NOMO-1 treated with DMSO at 0.1 percent for 48 hours (cell line): Measurements from ENCODE around the gene ITPR2.
"Not testable (repeated sequence)": the region's sequence is repeated elsewhere in the genome, so short reads cannot be mapped to it uniquely, and the experiment has no call there.

ENCODE experiments used
- DNase-seq: peaks from one replicate; lab custom pipeline; 2025; ENCODE audit not compliant: unreplicated experiment; lab: John Stamatoyannopoulos, UW

The ITPR2 gene

DNA sequence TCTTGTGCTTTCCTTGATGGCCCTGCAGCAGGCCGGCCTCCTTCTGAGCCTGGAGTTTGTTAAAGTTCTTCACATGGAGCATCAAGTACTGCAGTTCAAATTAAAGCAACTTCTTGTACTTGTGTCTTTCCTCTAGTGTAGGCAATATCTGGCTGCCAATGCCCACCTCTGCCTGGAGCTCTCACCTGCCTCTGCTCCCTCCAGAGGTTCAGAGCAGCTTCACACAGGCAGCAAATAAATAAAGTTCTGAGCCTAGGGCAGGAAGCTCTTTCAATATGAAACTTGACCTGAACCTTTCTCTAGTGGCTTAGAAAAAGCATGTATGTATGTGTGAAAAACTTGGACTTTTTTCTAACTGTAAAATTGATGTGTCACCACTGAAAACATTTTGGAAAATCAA lies 65.9 kb downstream of the ITPR2 start:
- DNase-seq, result no peak

DNA sequence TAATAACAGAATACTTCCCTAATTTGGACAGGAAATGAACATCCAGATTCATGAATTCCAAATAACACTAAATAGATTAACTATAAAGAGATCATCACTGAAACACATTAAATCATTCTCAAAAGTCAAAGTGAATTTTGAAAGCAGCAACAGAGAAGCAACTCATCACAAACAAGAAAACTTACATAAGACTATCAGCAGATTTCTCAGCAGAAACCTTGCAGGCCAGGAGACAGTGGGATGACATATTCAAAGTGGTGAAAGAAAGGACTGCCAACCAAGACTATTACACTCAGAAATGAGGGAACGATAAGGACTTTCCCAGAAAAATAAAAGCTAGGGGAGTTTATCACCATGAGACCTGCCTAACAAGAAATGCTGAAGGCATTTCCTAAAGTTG lies 70.8 kb downstream of the ITPR2 start:
- DNase-seq, result no peak

DNA sequence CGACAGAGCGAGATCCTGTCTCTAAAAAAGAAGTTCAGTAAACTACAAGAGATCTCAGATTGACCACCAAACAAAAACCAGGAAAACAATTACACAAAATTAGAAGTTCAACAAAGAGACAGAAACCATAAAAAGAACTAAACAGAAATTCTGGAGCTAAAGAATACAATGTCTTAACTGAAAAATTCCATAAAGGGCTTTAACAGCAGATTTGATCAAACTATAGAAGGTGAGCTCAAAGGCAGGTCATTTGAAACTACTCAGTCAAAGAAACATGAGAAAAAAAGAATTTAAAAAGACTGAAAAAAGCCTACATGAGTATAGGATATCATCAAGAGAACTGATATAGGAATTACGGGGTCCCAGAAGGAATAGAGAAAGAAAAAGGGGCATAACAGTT lies 71.2 kb downstream of the ITPR2 start:
- no peak for DNase-seq

DNA sequence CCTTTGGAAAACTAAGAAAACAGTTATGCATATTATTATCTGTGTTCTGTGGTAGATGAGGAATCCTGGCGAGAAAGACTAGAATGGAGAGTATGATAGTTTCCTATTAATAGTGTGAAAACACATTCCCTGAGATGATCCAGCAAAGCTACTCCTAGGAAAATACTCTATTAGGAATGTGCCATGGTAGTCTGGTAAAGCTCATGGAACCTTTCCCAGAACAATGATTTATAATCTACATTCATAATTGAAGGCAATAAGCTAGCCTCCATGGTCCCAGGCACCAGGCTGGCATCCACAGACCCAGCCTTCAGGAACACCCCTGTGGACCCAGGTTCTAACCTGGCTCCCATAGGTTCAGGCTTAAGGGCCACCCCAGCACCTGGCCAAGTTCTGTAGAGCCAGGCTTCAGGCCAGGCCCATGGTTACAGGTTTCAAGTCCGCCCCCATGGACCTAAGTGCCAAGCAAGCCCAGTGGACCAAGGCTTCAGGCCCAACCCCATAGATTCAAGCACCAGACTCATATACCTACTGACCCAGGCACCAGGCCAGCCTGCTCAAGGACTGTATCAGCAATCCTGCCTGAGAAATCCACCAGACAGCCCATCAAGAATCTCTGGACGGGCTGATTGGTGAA lies 72.2 kb downstream of the ITPR2 start:
- DNase-seq, result no peak

DNA sequence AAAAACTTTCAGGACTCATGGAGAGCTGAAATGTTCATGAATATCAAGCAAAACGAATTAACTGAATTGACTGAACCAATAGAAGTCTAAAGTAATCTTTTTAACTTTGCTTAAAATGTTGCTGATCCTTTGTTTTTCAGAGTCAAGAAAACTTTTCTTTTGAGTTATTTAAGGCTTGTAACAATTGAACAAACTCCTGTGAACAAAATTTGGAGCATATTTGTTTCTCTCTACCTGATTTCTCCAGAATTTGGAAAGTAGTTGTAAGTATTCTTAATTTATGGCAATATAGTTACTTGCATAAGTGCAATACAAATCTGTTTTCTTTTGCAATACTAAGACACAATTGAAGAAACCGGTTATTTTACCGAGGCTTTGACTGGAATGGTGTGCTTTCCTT lies 77.6 kb downstream of the ITPR2 start:
- DNase-seq, result not testable (repeated sequence)

DNA sequence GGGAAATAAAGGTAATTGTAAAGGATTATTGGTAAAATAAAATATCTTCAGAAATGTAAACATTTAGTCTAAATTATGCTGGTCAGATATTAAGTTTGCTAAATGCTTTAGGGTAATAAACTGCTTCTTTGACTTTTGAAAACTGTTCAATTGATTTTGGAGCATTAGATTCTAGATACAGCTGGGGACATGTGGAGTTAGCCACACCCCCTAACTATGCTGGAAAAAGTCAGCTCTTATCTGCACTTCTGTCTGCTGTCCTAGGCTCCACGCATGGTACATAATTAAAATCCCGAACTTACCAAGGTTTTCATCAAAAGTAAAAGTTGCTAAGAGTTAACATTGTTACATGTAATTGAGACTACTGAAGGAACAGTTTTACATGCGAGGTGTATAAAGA lies 78.8 kb downstream of the ITPR2 start:
- no peak for DNase-seq

DNA sequence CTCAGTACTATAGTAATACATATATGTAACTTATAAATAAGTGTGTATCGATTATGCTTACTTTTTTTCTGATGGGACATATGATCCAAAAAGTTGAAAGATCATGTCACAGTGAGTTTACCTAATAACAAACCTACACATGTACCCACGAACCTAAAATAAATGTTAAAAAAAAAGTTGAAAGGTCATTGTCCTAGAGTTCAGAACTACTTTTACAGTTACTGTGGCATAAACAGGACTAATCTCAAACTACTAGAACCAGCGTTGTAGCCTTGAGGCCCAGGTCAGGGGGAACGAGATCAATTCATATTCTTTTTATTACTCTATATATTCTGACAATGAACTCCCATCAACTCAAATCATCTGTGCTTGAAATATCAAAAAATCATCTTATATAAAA lies 81.8 kb downstream of the ITPR2 start:
- DNase-seq, result no peak

DNA sequence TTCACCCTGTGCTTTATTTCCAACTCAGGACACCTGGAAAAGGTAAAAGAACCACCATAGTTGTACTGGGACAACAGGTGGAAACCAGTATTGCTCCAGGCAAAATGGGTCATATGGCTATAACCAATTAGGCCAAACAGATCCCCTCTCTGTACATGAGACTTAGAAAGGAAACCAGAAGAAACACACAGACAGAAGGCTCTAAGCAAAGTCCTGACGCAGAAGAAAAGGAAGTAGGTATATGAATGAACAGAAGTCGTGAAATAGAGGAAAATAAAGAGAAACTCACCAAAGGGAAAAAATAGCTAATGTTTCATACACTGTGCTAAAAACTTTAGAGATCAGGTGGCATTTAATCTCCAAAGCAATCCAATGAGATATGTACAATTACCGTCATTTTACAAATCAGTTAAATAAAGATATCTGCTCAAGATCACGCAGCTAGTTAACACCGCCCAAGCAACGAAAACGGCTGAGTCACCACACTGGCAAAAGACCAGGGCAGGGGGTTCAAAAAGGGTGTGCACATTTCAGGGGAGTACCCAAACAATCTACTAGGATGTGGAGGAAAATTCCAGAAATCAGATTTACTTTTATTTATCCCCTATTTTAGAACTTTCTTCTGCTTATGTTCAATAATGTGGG lies 82.3 kb downstream of the ITPR2 start:
- peak; percentile 64 for DNase-seq

DNA sequence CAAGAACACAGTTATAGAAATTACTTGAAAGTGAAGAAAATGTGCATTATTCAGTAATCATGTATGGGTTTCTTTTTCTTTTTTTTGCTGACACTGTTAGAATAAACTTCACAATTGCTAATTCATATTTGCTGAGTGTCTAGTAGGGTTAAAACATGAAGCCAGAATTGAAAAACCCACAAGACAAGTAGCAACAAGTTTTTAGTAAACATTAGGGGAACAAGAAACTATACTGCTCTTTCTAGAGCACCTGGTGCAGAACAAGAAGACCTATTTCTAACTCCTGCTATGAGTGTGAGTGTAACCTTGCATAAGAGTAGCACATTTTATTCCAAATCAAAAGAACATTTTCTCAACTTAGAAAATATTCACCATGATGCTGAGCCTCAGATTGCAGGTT lies 83.2 kb downstream of the ITPR2 start:
- DNase-seq, result peak; percentile 26

DNA sequence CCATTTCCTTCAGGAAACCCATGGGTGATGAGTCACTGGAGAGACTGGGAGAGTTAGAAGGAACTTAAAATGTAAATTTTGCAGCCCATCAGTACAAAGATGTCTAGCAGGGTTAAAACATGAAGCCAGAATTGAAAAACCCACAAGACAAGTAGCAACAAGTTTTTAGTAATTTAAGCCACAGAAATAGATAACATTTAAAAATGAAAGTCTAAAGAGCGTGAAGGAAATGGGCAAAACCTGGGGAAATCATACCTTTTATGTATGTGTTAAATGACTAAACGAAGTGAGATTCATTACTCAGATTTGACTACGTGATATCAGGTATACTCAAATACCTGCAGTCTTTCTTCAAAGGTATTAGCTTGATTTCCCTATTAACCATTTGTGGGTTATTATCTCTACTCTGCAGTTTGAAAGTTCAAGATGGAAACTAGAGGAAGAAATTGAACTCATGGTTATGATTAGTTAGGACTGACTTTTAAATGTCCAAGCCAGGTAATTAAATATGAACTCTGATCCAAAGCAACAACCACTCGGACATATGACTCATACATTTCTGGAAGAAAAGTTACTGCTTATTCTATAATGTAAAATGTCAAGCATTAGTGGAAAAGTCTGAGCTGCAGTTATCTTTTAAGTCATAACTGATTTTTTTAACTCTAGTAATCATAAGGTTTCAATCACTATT lies 84.1 kb downstream of the ITPR2 start:
- DNase-seq, result no peak

DNA sequence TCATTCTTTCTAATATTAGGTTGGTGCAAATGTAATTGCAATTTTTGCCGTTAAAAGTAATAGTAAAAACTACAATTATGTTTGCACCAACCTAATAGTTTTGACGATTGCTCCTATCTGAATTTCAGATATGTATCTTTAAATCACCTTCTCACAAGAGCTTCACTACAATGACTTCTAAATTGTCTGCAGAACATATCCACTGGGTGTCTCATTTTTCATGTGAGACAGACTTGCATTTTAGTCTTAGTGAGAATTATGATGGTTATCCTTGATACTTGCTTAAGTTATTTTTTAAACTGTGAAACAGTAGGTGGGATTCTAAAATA lies 84.6 kb downstream of the ITPR2 start:
- no peak for DNase-seq

DNA sequence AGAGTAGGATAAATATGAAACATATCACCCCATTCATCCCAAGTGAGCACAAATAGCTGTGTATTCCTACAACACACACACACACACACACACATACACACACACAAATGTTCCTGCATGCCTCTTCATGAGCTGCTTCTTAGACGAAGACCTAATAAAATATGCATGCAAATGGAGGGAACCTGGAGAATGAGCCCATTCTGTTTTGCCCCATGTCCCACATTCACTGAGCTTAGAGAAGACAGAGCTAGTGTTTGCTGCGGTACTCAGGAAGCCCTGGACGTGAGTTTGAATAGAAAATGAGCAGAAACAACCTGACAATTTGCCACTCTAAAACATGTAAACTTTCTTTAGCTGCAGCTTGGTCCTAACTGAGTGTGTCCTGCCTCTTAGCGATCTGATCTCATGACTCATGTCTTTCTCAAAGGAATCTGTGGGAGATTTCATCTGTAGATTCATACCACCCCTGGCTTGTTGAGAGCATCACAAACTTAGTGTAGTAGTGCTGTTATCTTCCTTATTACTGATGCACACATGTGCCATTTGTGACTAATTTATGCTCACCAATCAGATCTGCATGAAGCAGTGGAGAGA lies 86.8 kb downstream of the ITPR2 start:
- no peak for DNase-seq

DNA sequence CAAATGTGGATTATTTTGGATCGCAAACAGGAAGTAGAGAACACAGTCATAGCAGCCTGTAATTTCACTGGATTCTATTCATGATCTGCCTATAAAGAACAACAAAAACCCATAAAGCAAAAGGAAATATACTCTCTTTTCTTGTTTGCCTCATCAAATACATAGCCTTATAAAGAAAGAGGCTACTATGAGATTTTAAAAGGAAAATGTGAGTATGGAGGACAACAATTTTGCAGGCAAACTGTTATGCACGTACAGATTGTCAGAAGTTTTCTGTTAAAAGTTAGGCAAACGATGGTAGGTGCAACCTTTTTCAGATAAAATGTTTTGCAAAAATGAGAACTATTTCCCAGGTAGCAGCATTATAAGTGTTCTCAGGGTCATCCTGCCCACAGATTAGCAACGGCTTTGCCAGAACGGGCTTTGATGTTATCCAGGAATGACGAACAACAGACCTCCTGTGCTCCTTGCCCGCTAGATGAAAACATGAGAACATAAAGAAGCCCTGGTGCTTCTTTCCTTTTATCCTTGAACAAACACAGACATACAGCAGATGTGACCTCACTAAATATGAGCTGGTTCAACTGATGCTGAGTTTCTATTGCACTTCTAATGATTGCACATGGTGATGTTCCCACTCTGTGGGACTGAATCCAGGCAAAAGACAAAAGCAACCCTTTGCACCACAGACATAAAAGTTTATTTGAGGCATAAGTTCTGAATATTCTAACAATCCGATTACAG lies 88.1 kb downstream of the ITPR2 start:
- DNase-seq, result no peak

DNA sequence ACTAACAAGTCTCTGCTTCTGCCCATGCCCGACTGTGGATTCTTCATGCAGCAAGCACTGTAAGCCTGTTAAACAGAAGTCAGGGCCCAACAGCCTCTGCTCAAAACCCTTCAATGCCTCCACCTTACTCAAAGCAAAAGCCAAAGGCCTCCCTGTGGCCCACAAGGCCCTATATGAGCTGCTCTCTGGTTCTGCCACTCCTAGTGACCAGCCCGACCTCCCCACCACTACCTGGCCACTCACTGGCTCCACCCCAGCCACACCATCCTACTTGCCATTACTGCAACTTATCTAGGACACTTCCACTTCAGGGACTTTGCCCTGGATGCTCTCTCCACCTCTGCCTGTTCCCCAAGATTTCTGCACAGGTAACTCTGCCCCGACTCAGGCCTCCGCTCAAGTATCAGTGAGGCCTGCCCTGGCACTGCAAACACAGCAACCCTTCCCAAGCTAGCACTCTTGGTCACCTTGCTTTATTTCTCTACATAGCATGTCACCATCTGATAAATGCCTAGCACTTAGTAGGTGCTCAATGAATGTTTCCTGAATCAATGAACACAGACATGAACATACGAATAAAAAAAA lies 88.9 kb downstream of the ITPR2 start:
- DNase-seq, result no peak

DNA sequence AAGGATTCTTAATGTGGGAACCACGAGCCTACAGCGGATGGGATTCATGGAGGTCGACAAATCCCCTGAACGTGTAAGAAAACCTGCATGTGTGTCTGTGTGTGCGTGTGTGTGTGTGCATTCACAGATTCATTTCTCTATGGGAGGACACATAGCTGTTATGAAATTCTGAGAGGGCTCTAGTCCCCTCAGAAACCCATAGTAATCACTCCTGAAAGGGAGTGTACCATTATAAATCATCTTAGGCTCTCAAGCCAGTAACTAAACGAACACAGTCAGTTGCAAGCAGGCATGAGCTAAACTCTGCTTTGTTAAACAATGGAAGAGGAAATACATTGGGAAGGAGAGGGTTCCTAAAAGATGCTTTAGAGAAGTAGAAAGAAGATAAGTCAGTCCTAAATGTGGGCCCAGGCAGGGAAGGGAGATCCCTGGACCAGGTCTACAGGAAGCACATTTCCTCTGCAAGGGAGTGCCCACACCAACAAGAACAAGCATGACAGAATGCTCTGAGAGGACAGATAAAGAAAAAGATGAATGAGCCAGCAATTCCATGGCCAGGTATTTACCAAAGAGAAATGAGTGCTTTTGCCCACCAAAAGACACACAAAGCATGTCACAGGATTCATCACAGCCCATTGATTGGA lies 91.3 kb downstream of the ITPR2 start:
- DNase-seq, result no peak

DNA sequence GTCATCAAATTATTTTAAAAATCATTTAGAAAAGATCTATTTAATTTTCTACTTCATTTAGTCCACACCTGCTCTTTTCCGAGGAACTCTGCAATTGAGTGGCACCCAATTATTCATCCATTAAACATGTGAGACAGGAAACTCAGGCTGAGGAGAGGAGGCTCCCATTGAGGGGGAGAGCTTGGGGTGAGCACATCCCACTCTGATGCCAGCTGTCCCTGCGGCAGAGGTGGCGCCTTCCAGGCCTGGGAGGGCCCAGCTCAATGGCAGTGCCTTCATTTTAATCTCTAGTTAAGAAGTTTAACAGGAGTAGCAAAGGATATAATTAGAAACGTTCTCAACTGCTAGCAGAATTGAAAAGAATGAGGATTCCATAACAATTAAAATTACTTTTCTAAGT lies 92.0 kb downstream of the ITPR2 start:
- no peak for DNase-seq

DNA sequence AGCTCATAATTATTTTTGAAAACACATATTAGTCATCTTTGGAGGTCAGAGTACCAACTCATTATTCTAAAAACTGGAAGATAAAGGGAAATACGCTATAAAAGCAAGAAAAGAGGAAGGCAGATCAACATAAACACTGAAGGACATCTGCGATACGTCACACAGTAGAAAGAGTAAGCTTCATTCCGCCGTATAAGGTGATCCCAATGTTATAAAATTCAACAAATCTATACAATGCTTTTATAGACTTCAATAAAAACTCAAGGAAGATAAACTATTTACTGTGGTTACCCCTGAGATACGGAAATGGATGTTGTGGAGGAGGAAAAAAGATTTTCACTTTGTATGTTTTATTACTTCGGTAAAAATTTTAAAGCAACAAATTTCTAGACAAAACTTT lies 92.6 kb downstream of the ITPR2 start:
- no peak for DNase-seq

DNA sequence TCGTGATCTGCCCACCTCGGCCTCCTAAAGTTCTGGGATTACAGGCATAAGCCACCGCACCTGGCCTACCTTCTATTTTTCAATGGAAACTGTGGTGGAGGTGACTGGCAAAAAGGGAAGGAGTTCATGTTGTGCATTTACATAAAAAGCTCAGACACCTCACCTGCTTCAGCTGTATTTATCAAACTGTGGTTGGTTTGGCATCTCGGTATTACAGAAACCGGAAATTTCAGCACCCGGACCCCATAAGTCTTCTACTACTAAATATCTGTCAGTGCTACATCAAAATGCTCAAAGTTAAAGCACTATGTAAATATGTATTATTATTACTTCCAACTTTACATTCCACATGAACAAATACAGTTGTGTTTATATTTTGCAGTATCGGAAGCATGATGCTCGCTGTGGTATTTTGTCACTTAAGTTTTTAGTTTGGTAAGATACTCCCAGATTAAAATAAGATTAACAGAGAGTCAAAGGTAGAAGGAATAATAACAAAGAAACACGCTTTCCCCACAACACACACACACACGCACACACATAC lies 95.4 kb downstream of the ITPR2 start:
- no peak for DNase-seq

DNA sequence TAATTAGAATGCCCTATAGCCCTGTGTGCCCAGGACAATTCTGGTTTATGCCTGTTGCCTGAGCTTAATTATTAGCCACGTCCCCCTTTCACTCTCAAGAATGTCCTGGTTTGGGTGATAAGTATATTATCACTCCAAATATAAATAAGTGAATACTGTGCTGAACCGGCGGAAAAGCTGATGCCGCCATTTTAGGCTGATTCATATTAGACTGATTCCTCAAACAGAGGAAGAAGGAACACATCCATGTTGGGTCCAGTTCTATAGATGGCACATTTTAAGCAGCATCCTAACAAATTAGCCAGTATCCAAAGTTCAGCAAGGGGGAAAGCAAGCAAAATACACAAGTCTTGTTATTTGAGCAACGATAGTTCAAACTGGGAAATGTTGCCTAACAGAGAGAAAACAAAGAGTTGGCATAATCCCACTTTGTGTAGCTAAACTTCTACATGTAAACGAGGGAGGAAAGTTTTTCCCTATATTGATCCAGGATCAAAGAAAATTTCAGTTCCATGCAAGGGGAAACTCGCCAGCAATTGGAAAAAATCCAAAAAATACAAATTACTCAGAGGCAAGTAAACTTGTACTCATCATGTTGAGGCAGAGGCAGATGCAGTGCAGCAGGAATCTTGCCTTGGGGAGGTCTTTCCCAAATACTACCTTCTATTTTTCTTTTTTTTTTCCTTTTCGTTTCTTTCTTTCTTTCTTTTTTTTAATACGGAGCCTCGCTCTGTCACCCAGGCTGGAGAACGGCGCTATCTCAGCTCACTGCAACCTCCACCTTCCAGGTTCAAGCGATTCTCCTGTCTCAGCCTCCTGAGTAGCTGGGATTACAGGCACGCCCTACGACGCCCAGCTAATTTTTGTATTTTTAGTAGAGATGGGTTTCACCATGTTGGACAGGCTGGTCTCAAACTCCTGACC lies 96.2 kb downstream of the ITPR2 start:
- DNase-seq, result no peak
